Tongue (tissue), 2 donors: ENCODE measurements around the gene SART3. TPM values are rescaled to one million over a fixed set of nuclear protein-coding genes. Genes with fewer than 3 reads are reported as not detected.
"Not testable (repeated sequence)": the region's sequence is repeated elsewhere in the genome, so short reads cannot be mapped to it uniquely, and the experiment has no call there.

Experiments
- DNase-seq: peaks from one replicate; pipeline ENCODE4 v3.0.0-alpha.2; 2015
- total RNA-seq: library from RNA; depleted of rRNA; stranded (reverse); fragments of >200 nt; gene quantifications from one replicate; pipeline ENCODE4 v1.2.3, GENCODE V29; 2014

Gene SART3
- total RNA-seq, 1 donor from 2014 or later = 79.1 TPM

DNA sequence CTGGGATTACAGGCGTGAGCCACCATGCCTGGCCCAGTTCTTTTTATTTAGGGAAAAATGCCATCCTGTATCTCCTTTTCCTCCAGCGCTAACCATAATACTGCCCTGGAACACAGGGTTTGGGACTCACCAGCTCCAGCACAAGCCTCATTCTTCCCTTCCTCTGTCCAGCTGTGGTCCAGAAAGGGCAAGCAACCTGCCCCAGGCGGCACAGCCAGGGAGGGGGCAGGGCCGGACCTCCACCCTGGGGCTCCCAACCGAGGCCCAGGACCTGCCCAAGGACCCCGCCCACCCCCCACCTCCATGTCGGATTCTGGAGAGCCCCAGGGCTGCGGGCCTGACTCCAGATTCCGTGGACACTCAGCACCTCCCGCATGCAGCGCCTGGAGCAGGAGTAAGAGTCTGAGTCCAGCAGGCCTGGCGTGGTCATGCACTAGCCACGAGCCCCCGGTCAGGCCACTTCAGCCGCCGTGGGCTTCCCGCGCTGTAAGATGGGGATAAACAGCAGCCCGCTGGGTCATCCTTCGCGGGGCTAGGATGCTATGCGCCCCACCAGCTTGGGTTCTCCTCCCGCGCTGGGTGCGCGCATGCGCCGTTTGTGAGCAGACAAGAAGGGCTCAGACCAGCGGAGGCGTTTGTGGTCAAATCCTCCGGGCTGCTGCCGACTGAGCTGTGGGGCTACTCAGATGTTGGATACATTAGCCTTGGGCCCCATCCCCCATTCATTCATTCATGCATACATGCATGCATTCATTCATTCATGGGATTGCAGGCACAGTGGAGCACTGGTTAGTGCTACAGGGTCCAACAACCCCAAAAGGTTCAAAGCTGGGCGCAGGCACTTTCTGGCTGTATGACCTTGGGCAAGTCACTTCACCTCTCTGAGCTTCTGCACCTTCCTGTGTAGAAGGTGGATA is 20.6 kb upstream of the SART3 start:
- no peak for DNase-seq

DNA sequence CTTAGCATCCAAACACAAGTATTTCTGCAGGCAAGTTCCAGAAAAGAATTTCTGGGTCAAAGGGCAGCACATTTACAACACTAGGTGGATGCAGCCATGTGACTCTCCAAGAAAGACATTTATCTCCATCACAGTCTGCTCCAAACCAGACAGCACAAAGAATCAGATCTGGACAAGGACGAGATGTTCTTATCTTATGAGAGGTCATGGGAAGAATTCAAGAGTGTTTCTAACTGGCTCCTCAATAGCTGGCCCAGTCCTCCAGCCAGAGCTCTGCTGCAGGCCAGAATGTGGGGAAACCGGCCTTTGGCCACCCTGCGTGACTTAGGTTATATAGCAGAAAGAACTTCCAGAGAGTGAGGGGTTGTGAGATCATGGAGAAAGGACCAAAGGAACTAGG is 19.6 kb upstream of the SART3 start:
- DNase-seq = no peak

GRCh38 chr12:108578813-108579212 is 17.8 kb upstream of the SART3 start:
- no peak for DNase-seq

- no peak for DNase-seq
These were observed 17.3 kb upstream of the SART3 start for GRCh38 chr12:108578264-108578663.

DNA sequence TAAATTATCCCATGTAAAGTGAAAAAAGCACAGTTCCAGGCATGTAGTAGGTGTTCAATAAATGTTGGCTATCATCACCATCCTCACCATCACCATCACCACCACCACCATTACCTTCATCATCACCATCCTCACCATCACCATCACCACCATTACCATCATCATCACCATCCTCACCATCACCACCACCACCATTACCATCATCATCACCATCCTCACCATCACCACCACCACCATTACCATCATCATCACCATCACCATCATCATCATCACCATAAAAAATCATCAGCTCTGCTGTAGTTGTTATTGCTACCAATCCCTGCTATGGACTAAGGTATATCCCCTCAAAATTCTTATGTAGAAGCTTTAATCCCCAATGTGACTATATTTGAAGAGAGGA is 16.5 kb upstream of the SART3 start:
- no peak for DNase-seq

GRCh38 chr12:108576660-108577234 is 15.8 kb upstream of the SART3 start:
- DNase-seq = no peak

DNA sequence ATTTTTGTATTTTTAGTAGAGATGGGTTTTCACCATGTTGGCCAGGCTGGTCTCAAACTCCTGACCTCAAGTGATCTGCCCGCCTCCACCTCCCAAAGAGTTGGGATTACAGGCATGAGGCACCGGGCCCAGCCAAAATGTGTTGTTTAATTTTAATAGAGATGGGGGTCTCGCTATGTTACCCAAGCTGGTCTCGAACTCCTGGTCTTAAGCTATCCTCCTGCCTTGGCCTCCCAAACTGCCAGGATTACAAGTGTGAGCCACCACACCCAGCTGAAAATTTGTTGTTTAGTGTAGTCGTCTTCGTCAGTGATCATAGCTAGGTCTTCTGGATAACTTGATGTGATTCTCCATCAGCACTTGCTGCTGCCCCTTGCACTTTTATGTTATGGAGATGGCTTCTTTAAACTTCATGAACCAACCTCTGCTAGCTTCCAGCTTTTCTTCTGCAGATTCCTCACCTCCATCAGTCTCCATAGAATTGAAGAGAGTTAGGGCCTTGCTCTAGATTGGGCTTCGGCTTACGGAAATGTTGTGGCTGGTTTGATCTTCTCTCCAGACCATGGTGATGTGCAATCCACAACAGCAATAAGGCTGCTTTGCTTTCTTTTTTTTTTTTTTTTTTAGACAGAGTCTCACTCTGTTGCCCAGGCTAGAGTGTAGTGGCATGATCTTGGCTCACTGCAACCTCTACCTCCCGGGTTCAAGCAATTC is 14.4 kb upstream of the SART3 start:
- no peak for DNase-seq

GRCh38 chr12:108574276-108574675 is 13.3 kb upstream of the SART3 start:
- DNase-seq = not testable (repeated sequence)

GRCh38 chr12:108573317-108573716 is 12.3 kb upstream of the SART3 start:
- DNase-seq = no peak

GRCh38 chr12:108572166-108572790 is 11.3 kb upstream of the SART3 start:
- DNase-seq = no peak

- no peak for DNase-seq
These were observed 10.7 kb upstream of the SART3 start for GRCh38 chr12:108571609-108572165.

GRCh38 chr12:108570743-108571608 is 10.0 kb upstream of the SART3 start:
- peak; percentile 66 for DNase-seq

DNA sequence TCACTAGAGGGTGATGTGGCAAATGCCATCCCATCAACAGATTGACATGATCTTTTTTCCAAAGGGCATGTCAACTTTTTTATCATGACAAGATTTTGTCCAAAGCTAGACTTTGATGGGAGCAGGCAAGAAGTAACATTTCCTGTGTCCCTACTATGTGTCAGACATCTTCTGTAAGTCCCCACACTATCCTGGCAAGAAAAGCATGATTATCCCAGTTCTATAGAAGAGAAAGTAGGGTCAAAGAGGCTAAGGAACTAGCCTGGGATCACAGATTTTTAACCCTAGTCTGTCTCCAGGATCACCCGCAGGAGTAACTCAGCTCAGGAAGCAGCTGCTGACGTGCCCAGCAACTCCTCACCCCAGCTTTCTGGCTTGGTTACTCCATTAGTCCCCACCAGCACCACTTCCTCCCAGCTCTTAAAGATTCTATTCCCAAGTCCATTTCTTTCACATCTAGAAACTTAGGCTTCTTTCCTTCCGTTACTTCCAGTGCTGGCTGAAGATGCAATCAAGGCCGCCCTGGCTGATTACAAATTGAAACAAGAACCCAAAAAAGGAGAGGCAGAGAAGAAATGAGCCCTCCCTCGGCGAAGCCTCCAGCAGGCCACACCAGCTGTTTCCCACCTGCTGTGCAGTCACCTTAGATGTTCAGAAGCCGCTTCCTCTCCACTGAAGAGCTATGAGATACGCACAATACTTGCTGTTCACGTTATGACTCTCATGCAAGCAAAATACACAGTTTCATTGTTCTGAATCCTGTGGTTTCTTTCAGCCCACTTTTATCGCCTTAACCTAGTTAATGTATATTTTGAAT is 7.6 kb upstream of the SART3 start:
- no peak for DNase-seq

DNA sequence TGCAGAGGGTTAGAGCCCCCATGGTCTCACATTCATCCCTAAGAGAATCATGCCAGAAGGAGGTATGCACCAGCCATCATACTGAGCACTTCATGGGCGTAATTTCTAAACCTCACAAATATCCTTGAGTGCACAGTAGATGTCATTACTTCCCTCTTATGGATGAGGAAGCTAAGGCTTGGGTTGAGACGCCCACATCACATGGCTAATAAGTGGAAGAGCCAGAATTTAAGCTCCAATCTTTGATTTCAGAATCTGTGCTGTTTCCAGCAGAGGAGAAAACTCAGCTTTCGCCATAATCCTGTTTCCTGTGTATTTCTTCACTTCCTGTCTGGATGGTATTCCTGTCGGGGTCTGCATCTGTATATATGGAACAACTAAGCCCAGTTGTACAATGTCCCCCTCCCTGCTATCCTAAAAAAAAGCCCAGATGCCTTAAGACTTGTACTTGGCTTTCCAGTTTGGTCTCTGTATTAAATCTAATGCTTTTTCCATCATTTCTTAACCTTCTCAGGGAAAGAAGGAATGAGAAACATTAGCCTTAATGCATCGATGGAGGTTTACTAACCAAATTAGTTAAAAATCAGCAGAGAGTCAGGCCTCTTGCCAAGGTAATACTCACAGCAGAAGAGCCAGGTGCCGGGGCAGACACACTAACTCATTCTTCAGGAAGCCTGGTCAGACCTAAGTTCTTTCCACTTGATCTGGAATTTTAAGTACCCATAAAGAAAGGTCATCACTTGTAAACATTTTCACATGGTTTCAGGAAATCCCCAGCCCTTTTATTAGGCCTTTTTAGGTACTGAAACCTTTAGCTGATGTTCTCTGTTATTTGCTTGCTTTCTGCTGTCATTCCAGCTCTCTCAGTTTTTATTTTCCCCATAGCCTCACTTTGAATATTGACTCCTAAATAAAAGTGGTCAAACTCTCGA is 6.7 kb upstream of the SART3 start:
- DNase-seq = no peak

DNA sequence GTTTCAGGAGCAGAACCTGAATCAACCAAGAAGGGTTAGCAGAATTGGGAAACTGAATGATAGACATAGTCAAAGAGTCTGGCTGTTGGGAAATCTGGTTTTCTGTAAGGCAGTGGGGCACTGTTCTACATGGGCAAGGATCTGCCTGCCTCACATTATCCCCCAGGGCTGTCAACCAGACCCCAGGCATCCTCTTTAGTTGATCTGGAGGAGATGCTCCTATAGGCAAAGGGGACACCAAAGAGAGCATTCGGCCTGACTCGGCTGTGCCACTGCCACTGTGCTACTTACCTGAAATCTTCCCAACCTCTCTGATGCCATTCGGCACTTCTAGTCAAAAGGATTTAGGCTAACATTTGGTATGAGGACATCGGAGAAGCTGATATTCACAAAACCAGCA is 5.5 kb upstream of the SART3 start:
- no peak for DNase-seq

DNA sequence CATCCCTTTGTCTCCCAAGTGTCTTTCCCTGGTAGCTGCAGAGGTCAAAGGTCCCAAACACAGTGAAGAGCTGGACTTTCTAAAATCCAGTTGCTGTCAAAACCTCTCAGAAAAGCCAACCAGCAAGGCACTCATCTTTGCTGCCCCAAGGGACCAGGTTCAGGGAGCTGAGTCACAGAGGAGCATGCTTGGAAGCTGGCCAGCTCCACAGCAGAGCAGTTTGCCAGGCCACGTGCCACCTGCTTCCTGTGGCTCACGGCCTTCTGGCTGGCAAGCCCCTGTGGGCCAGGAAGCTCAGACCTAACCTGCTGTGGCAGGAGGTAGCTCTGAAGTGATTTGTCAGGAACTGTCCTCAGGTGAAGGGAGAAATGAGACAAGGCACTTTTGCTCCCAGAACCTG is 5.0 kb upstream of the SART3 start:
- no peak for DNase-seq

DNA sequence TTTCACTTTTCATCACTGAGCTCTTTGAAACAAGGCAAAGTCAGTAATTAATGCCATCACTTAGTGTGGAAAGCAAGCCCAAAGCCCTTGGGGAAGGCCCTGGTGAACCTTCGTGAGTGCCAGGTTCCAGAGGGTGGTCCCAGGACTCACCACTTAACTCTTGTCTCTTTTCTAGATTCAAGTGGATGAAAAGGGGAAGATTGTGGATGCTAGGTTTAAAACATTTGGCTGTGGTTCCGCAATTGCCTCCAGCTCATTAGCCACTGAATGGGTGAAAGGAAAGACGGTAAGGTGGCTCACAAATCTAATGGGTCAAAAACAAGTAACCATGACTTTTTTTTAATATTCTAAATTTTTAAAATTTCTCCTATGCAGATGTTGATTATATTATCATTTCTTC is 4.2 kb upstream of the SART3 start:
- DNase-seq = no peak

GRCh38 chr12:108564724-108565123 is 3.8 kb upstream of the SART3 start:
- DNase-seq = no peak

- no peak for DNase-seq
These were observed 2.8 kb upstream of the SART3 start for GRCh38 chr12:108563804-108564151.
